Astrocyte (in vitro differentiated cells and primary cell): Measurements from ENCODE around the gene CNKSR2. TPM values are rescaled to one million over a fixed set of nuclear protein-coding genes. Genes with fewer than 3 reads are reported as not detected.
A peak's percentile ranks its signal among the peaks of the same experiment; 100 is the strongest.

ENCODE experiments used
- DNase-seq: peaks from one replicate; pipeline ENCODE4 v3.0.0-alpha.2; 2010; ENCODE audit warnings: low read depth
- FAIRE-seq: peaks from 2 replicates; lab custom pipeline; 2011; peaks lifted over from hg19 to GRCh38; lab: Jason Lieb, UNC
- H2AFZ ChIP-seq: 2 replicates; pipeline ENCODE4 v1.6.0; 2012; ENCODE audit warnings: low read depth, low read length, inconsistent platforms
- H3K27ac ChIP-seq: 2 replicates; pipeline ENCODE4 v1.5.1; 2011; ENCODE audit warnings: low read depth, low read length, inconsistent platforms
- H3K27me3 ChIP-seq: 2 replicates; pipeline ENCODE4 v1.6.0; 2011; ENCODE audit warnings: low read length, inconsistent platforms; ENCODE audit not compliant: insufficient read depth
- H3K36me3 ChIP-seq: 2 replicates; pipeline ENCODE4 v1.5.1; 2011; ENCODE audit warnings: low read length, inconsistent platforms; ENCODE audit not compliant: insufficient read depth
- H3K4me1 ChIP-seq: 2 replicates; pipeline ENCODE4 v1.5.1; 2011; ENCODE audit warnings: low read length, inconsistent platforms; ENCODE audit not compliant: insufficient read depth
- H3K4me2 ChIP-seq: 2 replicates; pipeline ENCODE4 v1.6.0; 2012; ENCODE audit warnings: low read length, inconsistent platforms
- H3K4me3 ChIP-seq: 2 replicates; pipeline ENCODE4 v1.5.1; 2011; ENCODE audit warnings: low read depth, mild to moderate bottlenecking, low read length, inconsistent platforms; ENCODE audit not compliant: insufficient read depth
- H3K79me2 ChIP-seq: 2 replicates; pipeline ENCODE4 v1.6.0; 2012; ENCODE audit warnings: mild to moderate bottlenecking, low read length, inconsistent platforms; ENCODE audit not compliant: insufficient read depth
- H3K9ac ChIP-seq: 2 replicates; pipeline ENCODE4 v1.6.0; 2012; ENCODE audit warnings: mild to moderate bottlenecking, low read length, inconsistent platforms
- H3K9me3 ChIP-seq: 2 replicates; pipeline ENCODE4 v1.5.1; 2012; ENCODE audit warnings: low read depth, mild to moderate bottlenecking, low read length, inconsistent platforms; ENCODE audit not compliant: insufficient read depth
- H4K20me1 ChIP-seq: 2 replicates; pipeline ENCODE4 v1.6.0; 2012; ENCODE audit warnings: low read length, inconsistent platforms; ENCODE audit not compliant: insufficient read depth
- H3K27ac Mint-ChIP-seq: one replicate; pipeline ENCODE4 v1.8.0; 2021; ENCODE audit warnings: mild to moderate bottlenecking, mixed read lengths; ENCODE audit not compliant: unreplicated experiment
- H3K27me3 Mint-ChIP-seq: one replicate; pipeline ENCODE4 v1.8.0; 2021; ENCODE audit warnings: low read depth, mixed read lengths; ENCODE audit not compliant: unreplicated experiment
- H3K36me3 Mint-ChIP-seq: one replicate; pipeline ENCODE4 v1.8.0; 2021; ENCODE audit warnings: low read depth, mixed read lengths; ENCODE audit not compliant: unreplicated experiment
- H3K4me1 Mint-ChIP-seq: one replicate; pipeline ENCODE4 v1.8.0; 2021; ENCODE audit warnings: low read depth, mixed read lengths; ENCODE audit not compliant: unreplicated experiment
- H3K4me3 Mint-ChIP-seq: one replicate; pipeline ENCODE4 v1.8.0; 2021; ENCODE audit warnings: mild to moderate bottlenecking, moderate library complexity, mixed read lengths; ENCODE audit not compliant: unreplicated experiment
- H3K9me3 Mint-ChIP-seq: one replicate; pipeline ENCODE4 v1.8.0; 2021; ENCODE audit warnings: mild to moderate bottlenecking, mixed read lengths; ENCODE audit not compliant: unreplicated experiment
- EZH2 ChIP-seq: IDR thresholded peaks from 2 replicates; pipeline ENCODE4 v1.6.1; 2012; ENCODE audit warnings: mild to moderate bottlenecking, low read length, inconsistent platforms; ENCODE audit not compliant: insufficient read depth
- total RNA-seq: library from RNA; stranded (reverse); gene quantifications from 2 replicates; pipeline ENCODE4 v1.2.1, GENCODE V29; 2021
- TF ChIP-seq, protein P1 (sequence below): IDR thresholded peaks from 2 replicates; pipeline ENCODE4 v1.5.1; 2011; ENCODE audit warnings: low read depth, mild to moderate bottlenecking, inconsistent platforms, low read length, moderate library complexity; ENCODE audit not compliant: insufficient read depth

The CNKSR2 gene
- total RNA-seq, 1 donor from 2014 or later, result 4.1 TPM

- H3K27me3 Mint-ChIP-seq, result no peaks in the 10 kb centered on the region
- DNase-seq (peak; percentile 16), FAIRE-seq (peak; percentile 82)
- Histone ChIP-seq H3K4me2 (no peak overlapping the region), H3K4me1 (no peaks in the 10 kb centered on the region), H3K79me2 (no peaks in the 10 kb centered on the region), H3K4me3 (no peak overlapping the region), H3K27ac (no peak overlapping the region), H3K27me3 (no peaks in the 10 kb centered on the region), H3K36me3 (no peaks in the 10 kb centered on the region), H3K9me3 (no peaks in the 10 kb centered on the region), H3K9ac (no peak overlapping the region), H2AFZ (no peak overlapping the region), H4K20me1 (no peaks in the 10 kb centered on the region)
- no peak overlapping the region for H3K27ac Mint-ChIP-seq
- H3K36me3 Mint-ChIP-seq, result peaks cover 3% of the 10 kb centered on the region
- TF ChIP-seq, protein P1, sequence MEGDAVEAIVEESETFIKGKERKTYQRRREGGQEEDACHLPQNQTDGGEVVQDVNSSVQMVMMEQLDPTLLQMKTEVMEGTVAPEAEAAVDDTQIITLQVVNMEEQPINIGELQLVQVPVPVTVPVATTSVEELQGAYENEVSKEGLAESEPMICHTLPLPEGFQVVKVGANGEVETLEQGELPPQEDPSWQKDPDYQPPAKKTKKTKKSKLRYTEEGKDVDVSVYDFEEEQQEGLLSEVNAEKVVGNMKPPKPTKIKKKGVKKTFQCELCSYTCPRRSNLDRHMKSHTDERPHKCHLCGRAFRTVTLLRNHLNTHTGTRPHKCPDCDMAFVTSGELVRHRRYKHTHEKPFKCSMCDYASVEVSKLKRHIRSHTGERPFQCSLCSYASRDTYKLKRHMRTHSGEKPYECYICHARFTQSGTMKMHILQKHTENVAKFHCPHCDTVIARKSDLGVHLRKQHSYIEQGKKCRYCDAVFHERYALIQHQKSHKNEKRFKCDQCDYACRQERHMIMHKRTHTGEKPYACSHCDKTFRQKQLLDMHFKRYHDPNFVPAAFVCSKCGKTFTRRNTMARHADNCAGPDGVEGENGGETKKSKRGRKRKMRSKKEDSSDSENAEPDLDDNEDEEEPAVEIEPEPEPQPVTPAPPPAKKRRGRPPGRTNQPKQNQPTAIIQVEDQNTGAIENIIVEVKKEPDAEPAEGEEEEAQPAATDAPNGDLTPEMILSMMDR, result no peak
- no peak for TF ChIP-seq EZH2
- no peak overlapping the region for H3K4me3 Mint-ChIP-seq
- no peaks in the 10 kb centered on the region for H3K9me3 Mint-ChIP-seq
- H3K4me1 Mint-ChIP-seq, result no peaks in the 10 kb centered on the region
These were observed 257.8 kb downstream of the CNKSR2 start for GRCh38 chrX:21632027-21632426.

GRCh38 chrX:21638311-21638710 lies 264.1 kb downstream of the CNKSR2 start:
- Histone ChIP-seq H3K9me3 (no peaks in the 10 kb centered on the region), H2AFZ (no peak overlapping the region), H4K20me1 (no peaks in the 10 kb centered on the region), H3K4me2 (no peak overlapping the region), H3K27ac (no peak overlapping the region), H3K79me2 (no peaks in the 10 kb centered on the region), H3K27me3 (no peaks in the 10 kb centered on the region), H3K36me3 (no peaks in the 10 kb centered on the region), H3K4me3 (no peak overlapping the region), H3K4me1 (no peaks in the 10 kb centered on the region), H3K9ac (no peak overlapping the region)
- TF ChIP-seq EZH2, result no peak
- TF ChIP-seq, protein P1, result no peak
- H3K36me3 Mint-ChIP-seq, result no peaks in the 10 kb centered on the region
- H3K9me3 Mint-ChIP-seq, result no peaks in the 10 kb centered on the region
- H3K4me1 Mint-ChIP-seq, result no peaks in the 10 kb centered on the region
- no peaks in the 10 kb centered on the region for H3K27me3 Mint-ChIP-seq
- FAIRE-seq, result peak; percentile 94
- peak; percentile 50 for DNase-seq
- H3K27ac Mint-ChIP-seq, result no peak overlapping the region
- no peak overlapping the region for H3K4me3 Mint-ChIP-seq

DNA sequence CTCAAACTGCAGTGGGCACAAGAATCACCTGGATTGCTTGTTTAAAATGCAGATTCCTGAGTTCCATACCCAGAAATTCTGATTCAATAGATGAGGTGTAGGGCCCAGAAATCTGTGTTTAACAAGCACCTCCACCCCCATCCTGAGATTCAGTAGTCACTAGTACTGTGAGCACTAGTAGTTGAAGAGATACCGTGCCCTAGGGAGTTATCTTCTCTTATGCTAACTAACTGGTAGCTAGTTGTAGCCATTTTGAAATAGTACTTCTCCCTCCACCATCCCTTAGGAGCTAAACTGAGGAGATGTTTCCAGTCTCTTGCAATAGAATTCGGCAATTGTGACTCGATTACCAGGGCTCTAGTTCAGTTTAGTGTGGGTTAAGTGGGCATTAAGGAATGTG lies 265.6 kb downstream of the CNKSR2 start:
- H3K36me3 ChIP-seq, result no peaks in the 10 kb centered on the region
- no peaks in the 10 kb centered on the region for H3K4me1 ChIP-seq
- Mint-ChIP-seq H3K27ac (no peak overlapping the region), H3K27me3 (no peaks in the 10 kb centered on the region), H3K9me3 (no peaks in the 10 kb centered on the region), H3K4me1 (no peaks in the 10 kb centered on the region), H3K4me3 (no peak overlapping the region), H3K36me3 (no peaks in the 10 kb centered on the region)
- no peak for TF ChIP-seq EZH2
- TF ChIP-seq, protein P1, result no peak
- H3K27me3 ChIP-seq, result no peaks in the 10 kb centered on the region
- H3K79me2 ChIP-seq, result no peaks in the 10 kb centered on the region
- no peak overlapping the region for H3K4me2 ChIP-seq
- FAIRE-seq (no peak), DNase-seq (no peak)
- no peak overlapping the region for H2AFZ ChIP-seq
- H3K4me3 ChIP-seq, result no peak overlapping the region
- no peak overlapping the region for H3K9ac ChIP-seq
- H4K20me1 ChIP-seq, result no peaks in the 10 kb centered on the region
- H3K9me3 ChIP-seq, result no peaks in the 10 kb centered on the region
- H3K27ac ChIP-seq, result no peak overlapping the region
